Gastrocnemius medialis (tissue), 4 donors: ENCODE results near the gene ZNF775. TPM values are rescaled to one million over a fixed set of nuclear protein-coding genes. Genes with fewer than 3 reads are reported as not detected.

Source experiments
- ATAC-seq, 2 donors: fragments of 150-250 bp; one replicate each; pipeline ENCODE4 v1.9.1; 2016
- DNase-seq, 2 donors: peaks; one replicate each; pipeline ENCODE4 v3.0.0-alpha.2; 2019
- H3K27ac ChIP-seq, 4 donors: fragments of 200-600 bp; sonication (generic); 1 replicate in 1 of 4; 2 replicates in 3 of 4; pipeline ENCODE4 v1.5.1; 2016 to 2018; ENCODE audit warnings: mild to moderate bottlenecking in 2 of 4, moderate library complexity in 1 of 4
- H3K27me3 ChIP-seq, 3 donors: fragments of 200-600 bp; sonication (generic) in 2 of 3; 1 replicate in 1 of 3; 2 replicates in 2 of 3; pipeline versions ENCODE4 v1.5.1 to v1.6.0; 2016 to 2019; ENCODE audit warnings: mild to moderate bottlenecking in 1 of 3, moderate library complexity in 1 of 3
- H3K36me3 ChIP-seq, 2 donors: fragments of 200-600 bp; sonication (generic) in 1 of 2; one replicate each; pipeline ENCODE4 v1.5.1; 2017 to 2018
- H3K4me1 ChIP-seq, 2 donors: fragments of 200-600 bp; sonication (generic) in 1 of 2; one replicate each; pipeline ENCODE4 v1.5.1; 2016 to 2017; ENCODE audit warnings: mild to moderate bottlenecking in 2 of 2
- H3K4me3 ChIP-seq, 4 donors: fragments of 200-600 bp; sonication (generic) in 3 of 4; 1 replicate in 1 of 4; 2 replicates in 3 of 4; pipeline ENCODE4 v1.5.1; 2016 to 2019; ENCODE audit warnings: mild to moderate bottlenecking in 2 of 4
- H3K9me3 ChIP-seq, 3 donors: fragments of 200-600 bp; sonication (generic) in 2 of 3; 1 replicate in 1 of 3; 2 replicates in 2 of 3; pipeline ENCODE4 v1.5.1; 2016 to 2019
- POLR2A ChIP-seq, 2 donors: fragments of 450-650 bp; IDR thresholded peaks; one replicate each; pipeline ENCODE4 v1.6.1; 2017; ENCODE audit warnings: antibody characterized with exemption in 2 of 2, mild to moderate bottlenecking in 2 of 2, moderate library complexity in 2 of 2
- in situ Hi-C, 4 donors: fragments of 200-750 bp; cut with MboI; loops; one replicate each; pipeline versions ENCODE4 v1.15.0 to v1.8.0; 2017; ENCODE audit warnings: low sequenced_read_pairs in 4 of 4
- intact Hi-C: fragments of 100-400 bp; cut with DNase I; formaldehyde crosslinking; loops from one replicate; pipeline ENCODE4 v1.15.1; 2023; ENCODE audit warnings: low total_unique reads
- total RNA-seq, 4 donors: library from RNA; depleted of rRNA; stranded (reverse); fragments of >200 nt; gene quantifications; one replicate each; pipeline versions ENCODE4 v1.1.0 to v1.2.3, GENCODE V29; 2016
- TF ChIP-seq, protein P1 (sequence below), 5 experiments: fragments of 450-650 bp in 3 of 5; fragments of 200-600 bp in 2 of 5; sonication (generic) in 2 of 5; IDR thresholded peaks in 4 of 5; conservative IDR thresholded peaks in 1 of 5; 1 replicate in 4 of 5; 2 replicates in 1 of 5; pipeline ENCODE4 v1.5.1; 2016 to 2019; ENCODE audit warnings: antibody characterized with exemption in 5 of 5, mild to moderate bottlenecking in 3 of 5, moderate library complexity in 3 of 5

ZNF775 gene
- total RNA-seq, 4 donors from 2014 or later = 3.1 to 7.5 (median 3.3) TPM

DNA sequence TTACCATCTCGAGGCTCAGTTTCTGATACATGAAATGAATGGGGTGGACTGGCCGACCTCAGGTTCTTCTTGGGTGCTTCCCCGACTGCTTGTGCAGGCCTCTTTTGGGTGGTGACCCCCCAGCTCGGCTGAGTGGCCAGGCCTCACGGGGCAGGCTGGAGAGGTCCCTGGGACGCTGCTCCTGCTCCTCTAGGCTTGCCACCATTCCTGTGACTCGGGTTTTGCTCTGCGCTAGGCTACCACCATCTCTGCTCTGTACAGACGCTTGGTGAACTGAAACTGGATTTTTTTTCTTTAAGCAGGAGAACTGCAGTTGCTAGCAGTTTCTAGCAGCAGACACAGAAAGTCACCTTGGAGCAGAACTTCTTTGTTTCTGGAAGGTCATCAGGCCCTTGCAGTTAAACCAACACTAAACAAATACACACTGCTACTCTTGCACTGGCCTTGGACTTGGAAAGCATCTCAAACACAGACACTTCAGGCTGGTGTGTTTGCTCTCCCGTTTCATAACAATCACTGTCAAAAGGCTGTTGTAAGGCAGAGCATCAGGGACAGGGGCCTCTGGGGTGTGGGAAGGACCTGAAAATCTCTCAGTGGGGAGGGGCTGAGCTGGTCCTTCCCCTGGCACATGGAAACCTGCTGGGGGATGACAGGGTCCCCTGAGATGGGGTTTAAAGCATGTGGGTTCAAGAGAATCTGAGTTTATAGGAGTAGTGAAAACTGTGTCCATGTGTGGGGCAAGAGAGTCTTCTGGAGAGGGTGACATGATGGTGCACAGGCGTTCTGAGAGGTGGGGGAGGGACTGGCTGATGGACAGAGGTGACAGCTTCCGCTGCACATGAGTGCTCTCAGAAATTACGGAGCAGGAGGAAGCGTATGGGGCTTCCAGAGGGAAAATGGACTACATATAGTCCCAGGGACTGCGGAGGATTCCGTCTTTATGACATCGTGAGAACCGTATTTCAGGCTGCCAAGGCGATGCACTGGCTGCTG is 36.3 kb downstream of the ZNF775 start:
- no peak for DNase-seq
- Histone ChIP-seq H3K4me3 (no peak overlapping the region), H3K27me3 (no peaks in the 10 kb centered on the region), H3K36me3 (no peaks in the 10 kb centered on the region), H3K9me3 (no peaks in the 10 kb centered on the region), H3K4me1 (no peaks in the 10 kb centered on the region), H3K27ac (no peak overlapping the region)
- ATAC-seq = no peak
- TF ChIP-seq POLR2A (IDR thresholded peaks at IDR 0.05) = no peak
- TF ChIP-seq, protein P1, sequence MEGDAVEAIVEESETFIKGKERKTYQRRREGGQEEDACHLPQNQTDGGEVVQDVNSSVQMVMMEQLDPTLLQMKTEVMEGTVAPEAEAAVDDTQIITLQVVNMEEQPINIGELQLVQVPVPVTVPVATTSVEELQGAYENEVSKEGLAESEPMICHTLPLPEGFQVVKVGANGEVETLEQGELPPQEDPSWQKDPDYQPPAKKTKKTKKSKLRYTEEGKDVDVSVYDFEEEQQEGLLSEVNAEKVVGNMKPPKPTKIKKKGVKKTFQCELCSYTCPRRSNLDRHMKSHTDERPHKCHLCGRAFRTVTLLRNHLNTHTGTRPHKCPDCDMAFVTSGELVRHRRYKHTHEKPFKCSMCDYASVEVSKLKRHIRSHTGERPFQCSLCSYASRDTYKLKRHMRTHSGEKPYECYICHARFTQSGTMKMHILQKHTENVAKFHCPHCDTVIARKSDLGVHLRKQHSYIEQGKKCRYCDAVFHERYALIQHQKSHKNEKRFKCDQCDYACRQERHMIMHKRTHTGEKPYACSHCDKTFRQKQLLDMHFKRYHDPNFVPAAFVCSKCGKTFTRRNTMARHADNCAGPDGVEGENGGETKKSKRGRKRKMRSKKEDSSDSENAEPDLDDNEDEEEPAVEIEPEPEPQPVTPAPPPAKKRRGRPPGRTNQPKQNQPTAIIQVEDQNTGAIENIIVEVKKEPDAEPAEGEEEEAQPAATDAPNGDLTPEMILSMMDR (IDR thresholded peaks at IDR 0.05 in 4 of 5, conservative IDR thresholded peaks at IDR 0.05 in 1 of 5) = no peak
- in situ Hi-C loops (loop anchor here in 2 of 4 donors (25.0 kb wide), 1 partner anchor 128 kb away; no protein-coding TSS in a partner anchor), intact Hi-C loops (no loop called here)

- H3K4me1 ChIP-seq = no peaks in the 10 kb centered on the region
- in situ Hi-C loops (loop anchor here in 2 of 4 donors (25.0 kb wide), 1 partner anchor 130 kb away; no protein-coding TSS in a partner anchor), intact Hi-C loops (no loop called here)
- H3K27me3 ChIP-seq = no peaks in the 10 kb centered on the region
- H3K9me3 ChIP-seq = no peaks in the 10 kb centered on the region
- no peak for TF ChIP-seq POLR2A (IDR thresholded peaks at IDR 0.05)
- TF ChIP-seq, protein P1 (IDR thresholded peaks at IDR 0.05 in 4 of 5, conservative IDR thresholded peaks at IDR 0.05 in 1 of 5) = no peak
- ATAC-seq = no peak
- H3K27ac ChIP-seq = no peak overlapping the region
- no peak for DNase-seq
- no peaks in the 10 kb centered on the region for H3K36me3 ChIP-seq
- H3K4me3 ChIP-seq = no peak overlapping the region
These were observed 38.1 kb downstream of the ZNF775 start for GRCh38 chr7:150417239-150417638.

GRCh38 chr7:150417863-150418262 is 38.7 kb downstream of the ZNF775 start:
- ATAC-seq = no peak
- no peak overlapping the region for H3K4me3 ChIP-seq
- no peaks in the 10 kb centered on the region for H3K36me3 ChIP-seq
- no peak for TF ChIP-seq POLR2A (IDR thresholded peaks at IDR 0.05)
- TF ChIP-seq, protein P1 (IDR thresholded peaks at IDR 0.05 in 4 of 5, conservative IDR thresholded peaks at IDR 0.05 in 1 of 5) = no peak
- H3K27me3 ChIP-seq = no peaks in the 10 kb centered on the region
- in situ Hi-C loops = loop anchor here in 2 of 4 donors (25.0 kb wide), 1 partner anchor 131 kb away; no protein-coding TSS in a partner anchor
- no peak for DNase-seq
- intact Hi-C loops = no loop called here
- H3K9me3 ChIP-seq = no peaks in the 10 kb centered on the region
- no peak overlapping the region for H3K27ac ChIP-seq
- no peaks in the 10 kb centered on the region for H3K4me1 ChIP-seq

DNA sequence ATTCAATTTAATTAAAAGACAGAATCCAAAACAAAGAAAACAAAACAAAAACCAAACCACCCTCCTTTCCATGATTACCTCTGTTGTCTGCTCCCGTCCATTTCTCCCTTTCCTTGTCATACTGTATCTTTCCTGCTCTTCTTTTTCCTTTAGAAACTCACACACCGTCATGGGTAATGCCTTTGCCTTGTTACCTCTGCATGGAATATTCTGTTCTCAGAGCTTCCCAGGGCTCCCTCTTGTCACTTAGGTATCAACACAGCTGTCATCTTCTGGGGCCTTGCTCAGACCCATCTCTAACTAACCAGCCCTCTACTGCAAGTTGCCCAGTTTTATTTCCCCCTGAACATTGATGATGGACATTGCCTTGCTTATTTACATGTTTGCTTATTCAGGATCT is 41.1 kb downstream of the ZNF775 start:
- intact Hi-C loops (loop anchor here (2.0 kb wide), 2 partner anchors 15 to 63 kb away; a partner anchor contains a TSS), in situ Hi-C loops (loop anchor here in 2 of 4 donors (25.0 kb wide), 1 partner anchor 133 kb away; no protein-coding TSS in a partner anchor)
- no peak overlapping the region for H3K27ac ChIP-seq
- no peak overlapping the region for H3K4me3 ChIP-seq
- no peaks in the 10 kb centered on the region for H3K4me1 ChIP-seq
- TF ChIP-seq POLR2A (IDR thresholded peaks at IDR 0.05) = no peak
- TF ChIP-seq, protein P1 (IDR thresholded peaks at IDR 0.05 in 4 of 5, conservative IDR thresholded peaks at IDR 0.05 in 1 of 5) = no peak
- no peaks in the 10 kb centered on the region for H3K27me3 ChIP-seq
- no peaks in the 10 kb centered on the region for H3K9me3 ChIP-seq
- no peak for DNase-seq
- ATAC-seq = no peak
- H3K36me3 ChIP-seq = no peaks in the 10 kb centered on the region
